ENCODE results near the gene ZNF92. TPM values are rescaled to one million over a fixed set of nuclear protein-coding genes. Genes with fewer than 3 reads are reported as not detected.

ZNF92 gene
- total RNA-seq, 2 donors from 2014 or later, result 26.4 to 26.5 TPM

GRCh38 chr7:65438598-65438997, 64.9 kb downstream of the ZNF92 start:
- no peaks in the 10 kb centered on the region for H3K27me3 ChIP-seq (ENCODE audit: control insufficient read depth, insufficient read depth, low read length, poor library complexity, severe bottlenecking)

GRCh38 chr7:65441010-65441409, 67.4 kb downstream of the ZNF92 start:
- no peaks in the 10 kb centered on the region for H3K27me3 Mint-ChIP-seq (ENCODE audit: insufficient read depth)
- H3K27ac Mint-ChIP-seq, result no peak overlapping the region
- Histone ChIP-seq H3K27ac (ENCODE audit: low read depth, low read length) (no peak overlapping the region), H3K4me1 (ENCODE audit: control insufficient read depth, insufficient read depth, low read length) (no peaks in the 10 kb centered on the region), H3K4me3 (ENCODE audit: low read length) (no peak overlapping the region), H3K9ac (ENCODE audit: extremely low read depth, low read length, poor library complexity, severe bottlenecking) (no peak overlapping the region), H3K36me3 (ENCODE audit: control insufficient read depth, insufficient read depth, low read length) (no peaks in the 10 kb centered on the region), H3K9me3 (ENCODE audit: control insufficient read depth, low read length) (peaks cover 10% of the 10 kb centered on the region), H3K27me3 (ENCODE audit: control insufficient read depth, insufficient read depth, low read length, poor library complexity, severe bottlenecking) (no peaks in the 10 kb centered on the region)
- H3K9me3 Mint-ChIP-seq, result peaks cover 25% of the 10 kb centered on the region
- no peaks in the 10 kb centered on the region for H3K36me3 Mint-ChIP-seq (ENCODE audit: low read depth)
- TF ChIP-seq CTCF (conservative IDR thresholded peaks at IDR 0.05), result no peak
- H3K4me3 Mint-ChIP-seq, result no peak overlapping the region
- H3K4me1 Mint-ChIP-seq, result no peaks in the 10 kb centered on the region
- DNase-seq, result no peak

More at GRCh38 chr7:65438598-65438997, 64.9 kb downstream of the ZNF92 start:
- no peak for TF ChIP-seq CTCF (conservative IDR thresholded peaks at IDR 0.05)
- H3K27ac ChIP-seq (ENCODE audit: low read depth, low read length), result no peak overlapping the region
- no peaks in the 10 kb centered on the region for H3K9me3 ChIP-seq (ENCODE audit: control insufficient read depth, low read length)
- Mint-ChIP-seq H3K4me3 (no peak overlapping the region), H3K36me3 (ENCODE audit: low read depth) (no peaks in the 10 kb centered on the region), H3K27me3 (ENCODE audit: insufficient read depth) (no peaks in the 10 kb centered on the region), H3K9me3 (peaks cover 3% of the 10 kb centered on the region), H3K27ac (no peak overlapping the region), H3K4me1 (no peaks in the 10 kb centered on the region)
- H3K9ac ChIP-seq (ENCODE audit: extremely low read depth, low read length, poor library complexity, severe bottlenecking), result no peak overlapping the region
- no peak for DNase-seq
- H3K36me3 ChIP-seq (ENCODE audit: control insufficient read depth, insufficient read depth, low read length), result no peaks in the 10 kb centered on the region
- 80% methylated on average over 2 of the region's 2 CpGs for WGBS, 2 experiments (ENCODE audit: insufficient coverage in 1 of 2, insufficient read length in 1 of 2)
- H3K4me1 ChIP-seq (ENCODE audit: control insufficient read depth, insufficient read depth, low read length), result no peaks in the 10 kb centered on the region
- H3K4me3 ChIP-seq (ENCODE audit: low read length), result no peak overlapping the region

GRCh38 chr7:65444205-65444842, 70.7 kb downstream of the ZNF92 start:
- 83% methylated on average over 1 of the region's 1 CpG; no CpG with 5 or more reads in 1 of the 2 experiments for WGBS, 2 experiments (ENCODE audit: insufficient coverage in 1 of 2, insufficient read length in 1 of 2)
- Mint-ChIP-seq H3K4me3 (no peak overlapping the region), H3K36me3 (ENCODE audit: low read depth) (no peaks in the 10 kb centered on the region), H3K9me3 (peaks cover 40% of the 10 kb centered on the region), H3K27me3 (ENCODE audit: insufficient read depth) (no peaks in the 10 kb centered on the region), H3K4me1 (no peaks in the 10 kb centered on the region), H3K27ac (no peak overlapping the region)
- Histone ChIP-seq H3K27me3 (ENCODE audit: control insufficient read depth, insufficient read depth, low read length, poor library complexity, severe bottlenecking) (no peaks in the 10 kb centered on the region), H3K9ac (ENCODE audit: extremely low read depth, low read length, poor library complexity, severe bottlenecking) (no peak overlapping the region), H3K4me3 (ENCODE audit: low read length) (no peak overlapping the region), H3K9me3 (ENCODE audit: control insufficient read depth, low read length) (peaks cover 21% of the 10 kb centered on the region), H3K27ac (ENCODE audit: low read depth, low read length) (no peak overlapping the region), H3K4me1 (ENCODE audit: control insufficient read depth, insufficient read depth, low read length) (no peaks in the 10 kb centered on the region), H3K36me3 (ENCODE audit: control insufficient read depth, insufficient read depth, low read length) (no peaks in the 10 kb centered on the region)
- DNase-seq, result no peak
- TF ChIP-seq CTCF (conservative IDR thresholded peaks at IDR 0.05), result no peak

All from endodermal cell (in vitro differentiated cells).